Gastroesophageal sphincter (tissue), 3 donors: ENCODE results near the gene GPR42.

Experiments
- CTCF ChIP-seq, 4 experiments: fragments of 200-600 bp in 2 of 4; fragments of 450-650 bp in 2 of 4; sonication (generic) in 1 of 4; IDR thresholded peaks; one replicate each; pipeline ENCODE4 v1.5.1; 2017 to 2019; ENCODE audit warnings: antibody characterized with exemption in 4 of 4, mild to moderate bottlenecking in 2 of 4, moderate library complexity in 2 of 4
- EP300 ChIP-seq: sonication (generic); formaldehyde crosslinking; IDR thresholded peaks from one replicate; pipeline ENCODE4 v1.6.1; 2017; ENCODE audit warnings: antibody characterized with exemption, mild to moderate bottlenecking
- POLR2A ChIP-seq, 2 donors: fragments of 450-650 bp; IDR thresholded peaks; one replicate each; pipeline ENCODE4 v1.6.1; 2017; ENCODE audit warnings: antibody characterized with exemption in 2 of 2, mild to moderate bottlenecking in 2 of 2, moderate library complexity in 1 of 2
- POLR2AphosphoS5 ChIP-seq: sonication (generic); formaldehyde crosslinking; IDR thresholded peaks from one replicate; pipeline ENCODE4 v1.6.1; 2017; ENCODE audit warnings: antibody characterized with exemption

- TF ChIP-seq POLR2AphosphoS5 (no peak), EP300 (no peak), POLR2A (IDR thresholded peaks at IDR 0.05) (no peak), CTCF (IDR thresholded peaks at IDR 0.05) (no peak)
These were observed at the start of gene GPR42 for GRCh38 chr19:35370722-35371121.
